WTC11 (cell line): ENCODE measurements around the gene RNF214. TPM values are rescaled to one million over a fixed set of nuclear protein-coding genes. Genes with fewer than 3 reads are reported as not detected.

Experiments
- ATAC-seq: fragments of 200-7000 bp; cut with Tn5 transposase; 2 replicates; pipeline ENCODE4 v1.10.0; 2021; ENCODE audit warnings: mild to moderate bottlenecking, moderate library complexity
- CTCF ChIA-PET: fragments of 300-600 bp; sonication (Branson Sonifier 250); formaldehyde crosslinking; loops from one replicate; lab custom pipeline; 2021; ENCODE audit warnings: antibody characterized with exemption; lab: Charles Lee
- POLR2A ChIA-PET: fragments of 350-600 bp; sonication (Branson Sonifier 250); formaldehyde crosslinking; loops from one replicate; lab custom pipeline; 2021; ENCODE audit warnings: antibody characterized with exemption; lab: Charles Lee
- DNase-seq: peaks from one replicate; pipeline ENCODE4 v3.0.0; 2021; ENCODE audit warnings: low spot score
- H3K27ac Mint-ChIP-seq: 2 replicates; pipeline ENCODE4 v1.8.0; 2021; ENCODE audit warnings: mixed read lengths
- H3K27me3 Mint-ChIP-seq: 2 replicates; pipeline ENCODE4 v1.8.0; 2021; ENCODE audit warnings: low read depth, mild to moderate bottlenecking, moderate library complexity, mixed read lengths
- H3K36me3 Mint-ChIP-seq: 2 replicates; pipeline ENCODE4 v1.8.0; 2021; ENCODE audit warnings: mixed read lengths
- H3K4me1 Mint-ChIP-seq: 2 replicates; pipeline ENCODE4 v1.8.0; 2022; ENCODE audit warnings: mixed read lengths
- H3K4me3 Mint-ChIP-seq: 2 replicates; pipeline ENCODE4 v1.8.0; 2021; ENCODE audit warnings: mild to moderate bottlenecking, moderate library complexity, mixed read lengths
- H3K9me3 Mint-ChIP-seq: 2 replicates; pipeline ENCODE4 v1.8.0; 2021; ENCODE audit warnings: mixed read lengths
- CREM ChIP-seq: sonication (generic); formaldehyde crosslinking; IDR thresholded peaks from 2 replicates; pipeline ENCODE4 v1.8.1; 2022; ENCODE audit warnings: mild to moderate bottlenecking, missing genetic modification reagents, moderate library complexity
- EMX1 ChIP-seq: fragments of 250-450 bp; sonication (Bioruptor Pico); IDR thresholded peaks from 2 replicates; pipeline ENCODE4 v1.8.0; 2021; ENCODE audit warnings: mild to moderate bottlenecking
- ESRRA ChIP-seq: sonication (generic); formaldehyde crosslinking; IDR thresholded peaks from 2 replicates; pipeline ENCODE4 v1.8.1; 2022; ENCODE audit warnings: mild to moderate bottlenecking, missing genetic modification reagents, borderline replicate concordance
- GABPB1 ChIP-seq: sonication (generic); formaldehyde crosslinking; IDR thresholded peaks from 2 replicates; pipeline ENCODE4 v1.8.1; 2023; ENCODE audit warnings: mild to moderate bottlenecking, missing genetic modification reagents
- GRHL2 ChIP-seq: fragments of 250-450 bp; sonication (Bioruptor Pico); IDR thresholded peaks from 2 replicates; pipeline ENCODE4 v1.8.0; 2022; ENCODE audit warnings: mild to moderate bottlenecking, moderate library complexity; ENCODE audit not compliant: insufficient replicate concordance, severe bottlenecking
- GTF2I ChIP-seq: fragments of 250-450 bp; sonication (Bioruptor Pico); conservative IDR thresholded peaks from 2 replicates; pipeline ENCODE4 v1.4.0; 2021; ENCODE audit warnings: mild to moderate bottlenecking
- IRF2 ChIP-seq: sonication (generic); formaldehyde crosslinking; IDR thresholded peaks from 2 replicates; pipeline ENCODE4 v1.8.0; 2022; ENCODE audit warnings: low read depth, missing genetic modification reagents, borderline replicate concordance
- JUN ChIP-seq: sonication (generic); formaldehyde crosslinking; IDR thresholded peaks from 2 replicates; pipeline ENCODE4 v1.8.0; 2023; ENCODE audit warnings: mild to moderate bottlenecking, missing genetic modification reagents
- MXD4 ChIP-seq: fragments of 250-450 bp; sonication (Bioruptor Pico); IDR thresholded peaks from 2 replicates; pipeline ENCODE4 v1.8.0; 2021; ENCODE audit warnings: mild to moderate bottlenecking, moderate library complexity, borderline replicate concordance
- NFE2L1 ChIP-seq: sonication (generic); formaldehyde crosslinking; IDR thresholded peaks from 2 replicates; pipeline ENCODE4 v1.8.1; 2023; ENCODE audit warnings: missing genetic modification reagents
- NR1H2 ChIP-seq: sonication (generic); formaldehyde crosslinking; IDR thresholded peaks from 2 replicates; pipeline ENCODE4 v1.9.0; 2021; ENCODE audit warnings: mild to moderate bottlenecking, moderate library complexity, missing genetic modification reagents
- NR2C2 ChIP-seq: sonication (generic); formaldehyde crosslinking; IDR thresholded peaks from 2 replicates; pipeline ENCODE4 v1.8.0; 2022; ENCODE audit warnings: mild to moderate bottlenecking, missing genetic modification reagents
- OVOL2 ChIP-seq: fragments of 250-450 bp; sonication (Bioruptor Pico); IDR thresholded peaks from 2 replicates; pipeline ENCODE4 v1.9.0; 2021; ENCODE audit warnings: mild to moderate bottlenecking, borderline replicate concordance
- SMAD3 ChIP-seq: sonication (generic); formaldehyde crosslinking; IDR thresholded peaks from 2 replicates; pipeline ENCODE4 v1.8.0; 2022; ENCODE audit warnings: missing genetic modification reagents, mild to moderate bottlenecking, borderline replicate concordance
- TCF7 ChIP-seq: sonication (generic); formaldehyde crosslinking; IDR thresholded peaks from 2 replicates; pipeline ENCODE4 v1.8.0; 2022; ENCODE audit warnings: mild to moderate bottlenecking, low read depth, missing genetic modification reagents, moderate library complexity
- TEAD4 ChIP-seq: sonication (generic); formaldehyde crosslinking; IDR thresholded peaks from 2 replicates; pipeline ENCODE4 v1.8.0; 2022; ENCODE audit warnings: mild to moderate bottlenecking, missing genetic modification reagents
- ZNF121 ChIP-seq: sonication (generic); formaldehyde crosslinking; IDR thresholded peaks from 2 replicates; pipeline ENCODE4 v1.8.0; 2023; ENCODE audit warnings: missing genetic modification reagents
- ZNF138 ChIP-seq: sonication (generic); formaldehyde crosslinking; conservative IDR thresholded peaks from 2 replicates; pipeline ENCODE4 v1.8.1; 2022; ENCODE audit warnings: mild to moderate bottlenecking, moderate library complexity, missing genetic modification reagents
- ZNF219 ChIP-seq: sonication (generic); formaldehyde crosslinking; IDR thresholded peaks from 2 replicates; pipeline ENCODE4 v1.8.0; 2023; ENCODE audit warnings: missing genetic modification reagents, mild to moderate bottlenecking, borderline replicate concordance
- ZNF232 ChIP-seq: sonication (generic); formaldehyde crosslinking; IDR thresholded peaks from 2 replicates; pipeline ENCODE4 v1.8.0; 2022; ENCODE audit warnings: mild to moderate bottlenecking, missing genetic modification reagents
- ZNF263 ChIP-seq: sonication (generic); formaldehyde crosslinking; IDR thresholded peaks from 2 replicates; pipeline ENCODE4 v1.8.1; 2022; ENCODE audit warnings: low read depth, mild to moderate bottlenecking, moderate library complexity, missing genetic modification reagents
- ZNF423 ChIP-seq: fragments of 250-450 bp; sonication (Bioruptor Pico); IDR thresholded peaks from 2 replicates; pipeline ENCODE4 v2.1.2; 2022; ENCODE audit warnings: mild to moderate bottlenecking, moderate library complexity
- total RNA-seq: library from RNA; stranded (reverse); gene quantifications from 3 replicates; pipeline ENCODE4 v1.2.3, GENCODE V29; 2021
- TF ChIP-seq, protein P1 (sequence below): sonication (generic); formaldehyde crosslinking; IDR thresholded peaks from 2 replicates; pipeline ENCODE4 v1.8.1; 2023; ENCODE audit warnings: mild to moderate bottlenecking, missing genetic modification reagents
- TF ChIP-seq, protein P2 (sequence below): sonication (generic); formaldehyde crosslinking; IDR thresholded peaks from 2 replicates; pipeline ENCODE4 v1.8.0; 2022; ENCODE audit warnings: mild to moderate bottlenecking, missing genetic modification reagents
- TF ChIP-seq, protein P3 (sequence below): sonication (generic); formaldehyde crosslinking; IDR thresholded peaks from 2 replicates; pipeline ENCODE4 v1.8.1; 2023; ENCODE audit warnings: mild to moderate bottlenecking, moderate library complexity, missing genetic modification reagents
- TF ChIP-seq, protein P4 (sequence below): fragments of 250-450 bp; sonication (Bioruptor Pico); IDR thresholded peaks from 2 replicates; pipeline ENCODE4 v1.9.0; 2021; ENCODE audit warnings: mild to moderate bottlenecking, borderline replicate concordance

Gene RNF214
- total RNA-seq, 1 experiment from 2014 or later, result 35.4 TPM

DNA sequence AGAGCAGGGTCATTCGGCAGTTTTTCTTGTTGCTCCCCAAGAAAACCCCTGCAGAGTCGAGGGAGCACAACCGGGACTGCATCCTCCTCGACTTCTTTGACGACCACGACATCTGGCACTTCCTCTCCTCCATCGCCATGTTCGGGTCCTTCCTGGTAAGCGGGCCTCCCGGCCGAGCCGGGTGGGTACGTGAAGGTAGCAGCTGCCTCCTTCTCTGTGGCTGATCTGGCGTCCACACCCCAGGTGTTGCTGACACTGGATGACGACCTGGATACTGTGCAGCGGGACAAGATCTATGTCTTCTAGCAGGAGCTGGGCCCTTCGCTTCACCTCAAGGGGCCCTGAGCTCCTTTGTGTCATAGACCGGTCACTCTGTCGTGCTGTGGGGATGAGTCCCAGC lies 36.7 kb upstream of the RNF214 start:
- peaks cover 31% of the 10 kb centered on the region for H3K4me1 Mint-ChIP-seq
- no peak for ATAC-seq
- no peak for DNase-seq
- CTCF ChIA-PET, result interaction anchor here (0.5 to 5.9 kb wide), 2 partner anchors 15 to 90 kb away, joined by 3 to 48 read pairs; partner anchors contain the start of gene SIDT2
- H3K27me3 Mint-ChIP-seq, result no peaks in the 10 kb centered on the region; the same call in 1 of the 2 replicates
- 0 out of 2 replicates have a peak overlapping the region, but pooled peaks have one; percentile 73 for H3K27ac Mint-ChIP-seq
- TF ChIP-seq ZNF263 (no peak), SMAD3 (CRISPR knock-in tag) (no peak), ZNF423 (CRISPR knock-in tag) (no peak), JUN (CRISPR knock-in tag) (no peak), GABPB1 (CRISPR knock-in tag) (no peak), ESRRA (CRISPR knock-in tag) (no peak), TCF7 (CRISPR knock-in tag) (no peak), GRHL2 (CRISPR knock-in tag) (no peak), GTF2I (CRISPR knock-in tag) (no peak), ZNF219 (CRISPR knock-in tag) (no peak), NR2C2 (CRISPR knock-in tag) (no peak), TEAD4 (no peak), OVOL2 (CRISPR knock-in tag) (no peak), ZNF121 (CRISPR knock-in tag) (no peak), MXD4 (no peak)
- TF ChIP-seq, protein P1, sequence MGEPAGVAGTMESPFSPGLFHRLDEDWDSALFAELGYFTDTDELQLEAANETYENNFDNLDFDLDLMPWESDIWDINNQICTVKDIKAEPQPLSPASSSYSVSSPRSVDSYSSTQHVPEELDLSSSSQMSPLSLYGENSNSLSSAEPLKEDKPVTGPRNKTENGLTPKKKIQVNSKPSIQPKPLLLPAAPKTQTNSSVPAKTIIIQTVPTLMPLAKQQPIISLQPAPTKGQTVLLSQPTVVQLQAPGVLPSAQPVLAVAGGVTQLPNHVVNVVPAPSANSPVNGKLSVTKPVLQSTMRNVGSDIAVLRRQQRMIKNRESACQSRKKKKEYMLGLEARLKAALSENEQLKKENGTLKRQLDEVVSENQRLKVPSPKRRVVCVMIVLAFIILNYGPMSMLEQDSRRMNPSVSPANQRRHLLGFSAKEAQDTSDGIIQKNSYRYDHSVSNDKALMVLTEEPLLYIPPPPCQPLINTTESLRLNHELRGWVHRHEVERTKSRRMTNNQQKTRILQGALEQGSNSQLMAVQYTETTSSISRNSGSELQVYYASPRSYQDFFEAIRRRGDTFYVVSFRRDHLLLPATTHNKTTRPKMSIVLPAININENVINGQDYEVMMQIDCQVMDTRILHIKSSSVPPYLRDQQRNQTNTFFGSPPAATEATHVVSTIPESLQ (CRISPR knock-in tag), result no peak
- TF ChIP-seq, protein P2, sequence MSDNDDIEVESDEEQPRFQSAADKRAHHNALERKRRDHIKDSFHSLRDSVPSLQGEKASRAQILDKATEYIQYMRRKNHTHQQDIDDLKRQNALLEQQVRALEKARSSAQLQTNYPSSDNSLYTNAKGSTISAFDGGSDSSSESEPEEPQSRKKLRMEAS (CRISPR knock-in tag), result no peak
- TF ChIP-seq, all 79 proteins: peak for 0
- Mint-ChIP-seq H3K9me3 (no peaks in the 10 kb centered on the region), H3K36me3 (no peaks in the 10 kb centered on the region), H3K4me3 (no peak overlapping the region)
- POLR2A ChIA-PET, result interaction anchor here (1.1 to 2.0 kb wide), 3 partner anchors 17 to 31 kb away, joined by 3 to 10 read pairs (median 3); partner anchors contain the start of gene SIDT2

DNA sequence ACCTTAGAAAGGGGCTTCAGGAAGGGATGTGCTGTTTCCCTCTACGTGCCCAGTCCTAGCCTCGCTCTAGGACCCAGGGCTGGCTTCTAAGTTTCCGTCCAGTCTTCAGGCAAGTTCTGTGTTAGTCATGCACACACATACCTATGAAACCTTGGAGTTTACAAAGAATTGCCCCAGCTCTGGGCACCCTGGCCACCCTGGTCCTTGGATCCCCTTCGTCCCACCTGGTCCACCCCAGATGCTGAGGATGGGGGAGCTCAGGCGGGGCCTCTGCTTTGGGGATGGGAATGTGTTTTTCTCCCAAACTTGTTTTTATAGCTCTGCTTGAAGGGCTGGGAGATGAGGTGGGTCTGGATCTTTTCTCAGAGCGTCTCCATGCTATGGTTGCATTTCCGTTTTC lies 35.5 kb upstream of the RNF214 start:
- DNase-seq (no peak), ATAC-seq (no peak)
- Mint-ChIP-seq H3K9me3 (no peaks in the 10 kb centered on the region), H3K4me1 (peaks cover 36% of the 10 kb centered on the region), H3K36me3 (no peaks in the 10 kb centered on the region), H3K4me3 (no peak overlapping the region), H3K27ac (peak overlapping the region; percentile 86; the same call in 1 of the 2 replicates), H3K27me3 (no peaks in the 10 kb centered on the region; the same call in 1 of the 2 replicates)
- ChIA-PET CTCF (interaction anchor here (0.7 to 5.9 kb wide), 10 partner anchors 12 to 454 kb away, joined by 3 to 48 read pairs (median 4); partner anchors contain the start of gene SIDT2), POLR2A (interaction anchor here (0.5 to 2.0 kb wide), 2 partner anchors 15 to 18 kb away, joined by 5 to 10 read pairs; partner anchors contain the start of gene SIDT2)
- TF ChIP-seq IRF2 (CRISPR knock-in tag) (no peak), NR1H2 (CRISPR knock-in tag) (no peak), EMX1 (CRISPR knock-in tag) (no peak), ZNF138 (CRISPR knock-in tag) (no peak), ZNF219 (CRISPR knock-in tag) (no peak), NFE2L1 (no peak), ZNF232 (no peak), ESRRA (CRISPR knock-in tag) (no peak), CREM (CRISPR knock-in tag) (no peak)
- TF ChIP-seq, protein P3, sequence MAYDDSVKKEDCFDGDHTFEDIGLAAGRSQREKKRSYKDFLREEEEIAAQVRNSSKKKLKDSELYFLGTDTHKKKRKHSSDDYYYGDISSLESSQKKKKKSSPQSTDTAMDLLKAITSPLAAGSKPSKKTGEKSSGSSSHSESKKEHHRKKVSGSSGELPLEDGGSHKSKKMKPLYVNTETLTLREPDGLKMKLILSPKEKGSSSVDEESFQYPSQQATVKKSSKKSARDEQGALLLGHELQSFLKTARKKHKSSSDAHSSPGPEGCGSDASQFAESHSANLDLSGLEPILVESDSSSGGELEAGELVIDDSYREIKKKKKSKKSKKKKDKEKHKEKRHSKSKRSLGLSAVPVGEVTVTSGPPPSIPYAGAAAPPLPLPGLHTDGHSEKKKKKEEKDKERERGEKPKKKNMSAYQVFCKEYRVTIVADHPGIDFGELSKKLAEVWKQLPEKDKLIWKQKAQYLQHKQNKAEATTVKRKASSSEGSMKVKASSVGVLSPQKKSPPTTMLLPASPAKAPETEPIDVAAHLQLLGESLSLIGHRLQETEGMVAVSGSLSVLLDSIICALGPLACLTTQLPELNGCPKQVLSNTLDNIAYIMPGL, result no peak
- TF ChIP-seq, protein P1 (CRISPR knock-in tag), result no peak
- TF ChIP-seq, protein P4, sequence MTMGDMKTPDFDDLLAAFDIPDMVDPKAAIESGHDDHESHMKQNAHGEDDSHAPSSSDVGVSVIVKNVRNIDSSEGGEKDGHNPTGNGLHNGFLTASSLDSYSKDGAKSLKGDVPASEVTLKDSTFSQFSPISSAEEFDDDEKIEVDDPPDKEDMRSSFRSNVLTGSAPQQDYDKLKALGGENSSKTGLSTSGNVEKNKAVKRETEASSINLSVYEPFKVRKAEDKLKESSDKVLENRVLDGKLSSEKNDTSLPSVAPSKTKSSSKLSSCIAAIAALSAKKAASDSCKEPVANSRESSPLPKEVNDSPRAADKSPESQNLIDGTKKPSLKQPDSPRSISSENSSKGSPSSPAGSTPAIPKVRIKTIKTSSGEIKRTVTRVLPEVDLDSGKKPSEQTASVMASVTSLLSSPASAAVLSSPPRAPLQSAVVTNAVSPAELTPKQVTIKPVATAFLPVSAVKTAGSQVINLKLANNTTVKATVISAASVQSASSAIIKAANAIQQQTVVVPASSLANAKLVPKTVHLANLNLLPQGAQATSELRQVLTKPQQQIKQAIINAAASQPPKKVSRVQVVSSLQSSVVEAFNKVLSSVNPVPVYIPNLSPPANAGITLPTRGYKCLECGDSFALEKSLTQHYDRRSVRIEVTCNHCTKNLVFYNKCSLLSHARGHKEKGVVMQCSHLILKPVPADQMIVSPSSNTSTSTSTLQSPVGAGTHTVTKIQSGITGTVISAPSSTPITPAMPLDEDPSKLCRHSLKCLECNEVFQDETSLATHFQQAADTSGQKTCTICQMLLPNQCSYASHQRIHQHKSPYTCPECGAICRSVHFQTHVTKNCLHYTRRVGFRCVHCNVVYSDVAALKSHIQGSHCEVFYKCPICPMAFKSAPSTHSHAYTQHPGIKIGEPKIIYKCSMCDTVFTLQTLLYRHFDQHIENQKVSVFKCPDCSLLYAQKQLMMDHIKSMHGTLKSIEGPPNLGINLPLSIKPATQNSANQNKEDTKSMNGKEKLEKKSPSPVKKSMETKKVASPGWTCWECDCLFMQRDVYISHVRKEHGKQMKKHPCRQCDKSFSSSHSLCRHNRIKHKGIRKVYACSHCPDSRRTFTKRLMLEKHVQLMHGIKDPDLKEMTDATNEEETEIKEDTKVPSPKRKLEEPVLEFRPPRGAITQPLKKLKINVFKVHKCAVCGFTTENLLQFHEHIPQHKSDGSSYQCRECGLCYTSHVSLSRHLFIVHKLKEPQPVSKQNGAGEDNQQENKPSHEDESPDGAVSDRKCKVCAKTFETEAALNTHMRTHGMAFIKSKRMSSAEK (CRISPR knock-in tag), result no peak
